ENCODE data around the gene CREB3L1. TPM values are rescaled to one million over a fixed set of nuclear protein-coding genes. Genes with fewer than 3 reads are reported as not detected.

Gene CREB3L1
- total RNA-seq, 6 donors from 2014 or later = 19.9 to 66.8 (median 38.7) TPM

- DNase-seq (peak; percentile 79 to 92), ATAC-seq (ENCODE audit: low FRiP score in 2 of 2) (peak; percentile 68 to 90)
- WGBS, 2 donors = 32 to 51% methylated on average over 6 to 12 of the region's 12 CpGs
- Histone ChIP-seq H3K9me3 (no peaks in the 10 kb centered on the region), H3K36me3 (peaks cover 0 to 10% (median 5%) of the 10 kb centered on the region in 4 donors), H3K27ac (no peak overlapping the region), H3K27me3 (no peaks in the 10 kb centered on the region), H3K4me1 (peaks cover 0 to 16% (median 8%) of the 10 kb centered on the region in 4 donors), H3K4me3 (no peak overlapping the region)
- TF ChIP-seq CTCF (IDR thresholded peaks at IDR 0.05) (peak; percentile 84 to 91 (median 86)), POLR2A (IDR thresholded peaks at IDR 0.05) (no peak), POLR2AphosphoS5 (IDR thresholded peaks at IDR 0.05) (no peak), EP300 (IDR thresholded peaks at IDR 0.05) (no peak)
Observed at GRCh38 chr11:46308631-46309419, 31.4 kb downstream of the CREB3L1 start.

- no peak for ATAC-seq (ENCODE audit: low FRiP score in 2 of 2)
- DNase-seq = no peak
- no peaks in the 10 kb centered on the region for H3K27me3 ChIP-seq
- 74 to 86% methylated on average over 4 of the region's 4 CpGs for WGBS, 2 donors
- H3K27ac ChIP-seq = no peak overlapping the region
- peaks cover 0 to 10% (median 5%) of the 10 kb centered on the region in 4 donors for H3K36me3 ChIP-seq
- H3K4me3 ChIP-seq = no peak overlapping the region
- H3K4me1 ChIP-seq = peaks cover 0 to 21% (median 8%) of the 10 kb centered on the region in 4 donors
- no peaks in the 10 kb centered on the region for H3K9me3 ChIP-seq
- TF ChIP-seq POLR2AphosphoS5 (IDR thresholded peaks at IDR 0.05) (no peak), CTCF (IDR thresholded peaks at IDR 0.05) (no peak), EP300 (IDR thresholded peaks at IDR 0.05) (no peak), POLR2A (IDR thresholded peaks at IDR 0.05) (no peak)
Observed at GRCh38 chr11:46309814-46310259, 32.4 kb downstream of the CREB3L1 start.

GRCh38 chr11:46315033-46315738 is 37.7 kb downstream of the CREB3L1 start:
- no peaks in the 10 kb centered on the region for H3K9me3 ChIP-seq
- DNase-seq (peak in 1 of 2 donors; percentile 64), ATAC-seq (ENCODE audit: low FRiP score in 2 of 2) (peak; percentile 68 to 81)
- WGBS, 2 donors = 53% methylated on average over 16 of the region's 16 CpGs
- H3K27me3 ChIP-seq = no peaks in the 10 kb centered on the region
- H3K4me3 ChIP-seq = no peak overlapping the region
- TF ChIP-seq POLR2AphosphoS5 (IDR thresholded peaks at IDR 0.05) (no peak), EP300 (IDR thresholded peaks at IDR 0.05) (no peak), CTCF (IDR thresholded peaks at IDR 0.05) (peak; percentile 83 to 90 (median 86))
- H3K4me1 ChIP-seq = peaks cover 8 to 31% (median 17%) of the 10 kb centered on the region in 4 donors
- H3K36me3 ChIP-seq = peaks cover 0 to 30% (median 5%) of the 10 kb centered on the region in 4 donors
- no peak overlapping the region for H3K27ac ChIP-seq

GRCh38 chr11:46315783-46316563 is 38.5 kb downstream of the CREB3L1 start:
- DNase-seq (no peak), ATAC-seq (ENCODE audit: low FRiP score in 2 of 2) (no peak)
- WGBS, 2 donors = 89 to 90% methylated on average over 7 to 11 of the region's 12 CpGs
- Histone ChIP-seq H3K27me3 (no peaks in the 10 kb centered on the region), H3K4me3 (no peak overlapping the region), H3K27ac (no peak overlapping the region), H3K4me1 (peaks cover 8 to 31% (median 17%) of the 10 kb centered on the region in 4 donors), H3K9me3 (no peaks in the 10 kb centered on the region), H3K36me3 (peaks cover 0 to 28% (median 7%) of the 10 kb centered on the region in 4 donors)
- TF ChIP-seq EP300 (IDR thresholded peaks at IDR 0.05) = no peak
- TF ChIP-seq POLR2AphosphoS5 (IDR thresholded peaks at IDR 0.05) = no peak
- TF ChIP-seq POLR2A (IDR thresholded peaks at IDR 0.05) = no peak
- no peak for TF ChIP-seq CTCF (IDR thresholded peaks at IDR 0.05)

All from upper lobe of left lung (tissue), 6 donors.